IPS-15b (cell line): ENCODE data around the gene GARNL3.

Experiments used
- H3K27me3 ChIP-seq: one replicate; pipeline ENCODE4 v1.6.1; 2013; ENCODE audit warnings: low read length; ENCODE audit not compliant: control insufficient read depth, insufficient read depth
- H3K36me3 ChIP-seq: one replicate; pipeline ENCODE4 v1.6.1; 2013; ENCODE audit warnings: low read length; ENCODE audit not compliant: control insufficient read depth, insufficient read depth
- H3K4me1 ChIP-seq: one replicate; pipeline ENCODE4 v1.6.1; 2013; ENCODE audit warnings: mild to moderate bottlenecking, low read length; ENCODE audit not compliant: control insufficient read depth, insufficient read depth
- H3K4me3 ChIP-seq: one replicate; pipeline ENCODE4 v1.5.1; 2013; ENCODE audit warnings: low read depth, low read length
- H3K9ac ChIP-seq: one replicate; pipeline ENCODE4 v1.6.1; 2013; ENCODE audit warnings: low read depth, mild to moderate bottlenecking, low read length
- H3K9me3 ChIP-seq: one replicate; pipeline ENCODE4 v1.6.1; 2013; ENCODE audit warnings: mild to moderate bottlenecking, low read length; ENCODE audit not compliant: control insufficient read depth, insufficient read depth

The GARNL3 gene

GRCh38 chr9:127264462-127265219 is at the start of gene GARNL3:
TSS of gene GARNL3 (plus strand) at chr9:127264774. CDS start at chr9:127264878, 104 bp downstream.
- Histone ChIP-seq H3K27me3 (no peaks in the 10 kb centered on the region), H3K36me3 (no peaks in the 10 kb centered on the region), H3K9ac (no peak within 1 kb of the TSS), H3K4me1 (no peaks in the 10 kb centered on the region), H3K4me3 (no peak within 1 kb of the TSS), H3K9me3 (no peaks in the 10 kb centered on the region)

- Histone ChIP-seq H3K9me3 (no peaks in the 10 kb centered on the region), H3K9ac (no peak overlapping the region), H3K27me3 (no peaks in the 10 kb centered on the region), H3K4me1 (no peaks in the 10 kb centered on the region), H3K36me3 (no peaks in the 10 kb centered on the region), H3K4me3 (no peak overlapping the region)
Observed at GRCh38 chr9:127215268-127216209, 49.0 kb upstream of the GARNL3 start.

- Histone ChIP-seq H3K4me3 (no peak overlapping the region), H3K9ac (no peak overlapping the region), H3K36me3 (no peaks in the 10 kb centered on the region), H3K4me1 (no peaks in the 10 kb centered on the region), H3K9me3 (no peaks in the 10 kb centered on the region), H3K27me3 (no peaks in the 10 kb centered on the region)
Observed at GRCh38 chr9:127216210-127216887, 48.2 kb upstream of the GARNL3 start.

- no peaks in the 10 kb centered on the region for H3K9me3 ChIP-seq
- no peaks in the 10 kb centered on the region for H3K27me3 ChIP-seq
- no peak overlapping the region for H3K9ac ChIP-seq
- no peak overlapping the region for H3K4me3 ChIP-seq
- no peaks in the 10 kb centered on the region for H3K4me1 ChIP-seq
- no peaks in the 10 kb centered on the region for H3K36me3 ChIP-seq
Observed at GRCh38 chr9:127216888-127217217, 47.7 kb upstream of the GARNL3 start.

GRCh38 chr9:127218818-127219217 is 45.8 kb upstream of the GARNL3 start:
- Histone ChIP-seq H3K27me3 (peaks cover 9% of the 10 kb centered on the region), H3K9me3 (no peaks in the 10 kb centered on the region), H3K36me3 (no peaks in the 10 kb centered on the region), H3K9ac (no peak overlapping the region), H3K4me1 (no peaks in the 10 kb centered on the region), H3K4me3 (no peak overlapping the region)

- no peaks in the 10 kb centered on the region for H3K4me1 ChIP-seq
Observed at GRCh38 chr9:127219520-127219919, 45.1 kb upstream of the GARNL3 start.

GRCh38 chr9:127221695-127222094 is 42.9 kb upstream of the GARNL3 start:
- H3K4me3 ChIP-seq, result no peak overlapping the region
- H3K4me1 ChIP-seq, result no peaks in the 10 kb centered on the region
- H3K9ac ChIP-seq, result no peak overlapping the region
- no peaks in the 10 kb centered on the region for H3K36me3 ChIP-seq
- H3K9me3 ChIP-seq, result no peaks in the 10 kb centered on the region
- peaks cover 19% of the 10 kb centered on the region for H3K27me3 ChIP-seq

More at GRCh38 chr9:127219520-127219919, 45.1 kb upstream of the GARNL3 start:
- Histone ChIP-seq H3K4me3 (no peak overlapping the region), H3K27me3 (peaks cover 9% of the 10 kb centered on the region), H3K9ac (no peak overlapping the region), H3K9me3 (no peaks in the 10 kb centered on the region), H3K36me3 (no peaks in the 10 kb centered on the region)

GRCh38 chr9:127222388-127223095 is 42.0 kb upstream of the GARNL3 start:
- no peaks in the 10 kb centered on the region for H3K4me1 ChIP-seq
- peaks cover 23% of the 10 kb centered on the region for H3K27me3 ChIP-seq
- H3K4me3 ChIP-seq, result no peak overlapping the region
- no peak overlapping the region for H3K9ac ChIP-seq
- no peaks in the 10 kb centered on the region for H3K9me3 ChIP-seq
- H3K36me3 ChIP-seq, result no peaks in the 10 kb centered on the region

GRCh38 chr9:127223266-127223665 is 41.3 kb upstream of the GARNL3 start:
- Histone ChIP-seq H3K27me3 (peaks cover 23% of the 10 kb centered on the region), H3K9ac (no peak overlapping the region), H3K4me1 (no peaks in the 10 kb centered on the region), H3K36me3 (no peaks in the 10 kb centered on the region), H3K4me3 (no peak overlapping the region), H3K9me3 (no peaks in the 10 kb centered on the region)

GRCh38 chr9:127223810-127224177 is 40.8 kb upstream of the GARNL3 start:
- no peaks in the 10 kb centered on the region for H3K4me1 ChIP-seq
- H3K9me3 ChIP-seq, result no peaks in the 10 kb centered on the region
- H3K4me3 ChIP-seq, result peak overlapping the region; percentile 79
- H3K27me3 ChIP-seq, result peaks cover 23% of the 10 kb centered on the region
- H3K36me3 ChIP-seq, result no peaks in the 10 kb centered on the region
- no peak overlapping the region for H3K9ac ChIP-seq

- Histone ChIP-seq H3K27me3 (peaks cover 23% of the 10 kb centered on the region), H3K9ac (peak overlapping the region; percentile 73), H3K9me3 (no peaks in the 10 kb centered on the region), H3K4me3 (peak overlapping the region; percentile 84), H3K4me1 (no peaks in the 10 kb centered on the region), H3K36me3 (no peaks in the 10 kb centered on the region)
Observed at GRCh38 chr9:127224178-127224882, 40.2 kb upstream of the GARNL3 start.
